Eye (tissue), 1 donor: ENCODE results near the gene IGF1R.
A peak's percentile ranks its signal among the peaks of the same experiment; 100 is the strongest.

ENCODE experiments used
- DNase-seq: peaks from one replicate; pipeline ENCODE4 v3.0.0-alpha.2; 2015

IGF1R gene

DNA sequence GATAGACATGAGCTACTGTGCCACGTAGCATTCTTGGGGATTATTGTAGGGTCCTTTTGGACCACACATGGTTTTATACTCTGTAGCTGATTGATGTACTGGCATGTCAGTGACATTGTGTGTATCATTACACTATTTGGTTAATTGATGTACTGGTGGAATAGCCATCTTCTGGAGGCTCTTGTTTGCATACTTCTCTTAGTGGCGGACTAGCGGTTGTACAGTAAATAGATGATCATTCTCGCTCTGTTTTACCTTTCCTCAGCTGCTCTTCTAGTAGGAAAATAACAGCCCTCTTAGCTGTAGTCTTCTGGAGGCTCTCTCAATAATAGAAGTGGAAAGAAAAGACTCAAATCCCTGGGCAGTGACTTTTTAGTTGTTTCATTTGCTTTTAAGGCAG, 24.8 kb downstream of the IGF1R start:
- no peak for DNase-seq

DNA sequence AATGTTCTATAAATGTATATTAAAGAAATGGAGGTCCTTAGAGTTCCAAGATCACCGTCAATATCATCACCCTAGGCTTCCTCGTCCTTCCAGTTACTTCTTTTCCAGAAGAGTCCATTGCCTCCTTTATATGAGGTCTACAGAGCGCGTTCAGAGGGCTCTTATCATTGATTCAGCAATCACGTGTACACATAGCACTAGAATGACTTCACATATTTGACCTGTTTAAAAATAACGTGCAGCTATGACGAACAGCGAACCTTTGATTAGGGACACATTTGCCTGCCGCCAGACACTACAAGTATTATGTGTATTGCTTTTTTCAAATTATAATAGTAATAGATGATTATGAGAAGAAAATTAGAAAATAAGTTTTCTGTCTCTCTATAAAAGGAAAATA, 26.0 kb downstream of the IGF1R start:
- no peak for DNase-seq

DNA sequence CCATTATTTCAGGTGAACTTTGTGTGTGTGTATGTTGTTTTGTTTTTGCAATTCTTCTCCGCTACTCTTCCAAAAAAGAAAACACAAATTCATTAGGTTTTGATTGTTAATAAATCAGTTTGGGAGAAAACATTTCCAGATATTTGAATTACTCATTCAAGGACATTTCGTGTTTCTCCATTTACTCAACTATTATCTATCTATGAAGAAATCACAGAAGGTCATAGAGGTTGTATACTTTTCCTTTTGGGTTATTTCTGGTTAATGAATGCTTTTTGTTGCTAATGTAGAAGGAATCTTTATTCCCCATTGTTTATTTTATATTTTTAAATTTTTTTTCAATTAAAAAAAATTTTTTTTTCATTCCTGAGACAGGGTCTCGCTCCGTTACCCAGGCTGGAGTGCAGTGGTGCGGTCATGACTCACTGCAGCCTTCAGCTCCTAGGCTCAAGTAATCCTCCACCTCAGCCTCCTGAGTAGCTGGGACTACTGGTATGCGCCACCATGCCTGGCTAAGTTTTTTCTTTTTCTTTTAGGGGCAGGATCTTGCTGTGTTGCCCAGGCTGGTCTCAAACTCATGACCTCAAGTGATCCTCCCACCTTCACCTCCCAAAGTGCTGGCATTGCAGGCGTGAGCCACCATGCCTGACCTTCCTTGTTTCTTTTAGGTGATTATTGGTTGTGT, 28.4 kb downstream of the IGF1R start:
- no peak for DNase-seq

GRCh38 chr15:98677345-98678059, 29.2 kb downstream of the IGF1R start:
- DNase-seq = no peak

GRCh38 chr15:98678484-98678883, 30.1 kb downstream of the IGF1R start:
- DNase-seq = no peak

DNA sequence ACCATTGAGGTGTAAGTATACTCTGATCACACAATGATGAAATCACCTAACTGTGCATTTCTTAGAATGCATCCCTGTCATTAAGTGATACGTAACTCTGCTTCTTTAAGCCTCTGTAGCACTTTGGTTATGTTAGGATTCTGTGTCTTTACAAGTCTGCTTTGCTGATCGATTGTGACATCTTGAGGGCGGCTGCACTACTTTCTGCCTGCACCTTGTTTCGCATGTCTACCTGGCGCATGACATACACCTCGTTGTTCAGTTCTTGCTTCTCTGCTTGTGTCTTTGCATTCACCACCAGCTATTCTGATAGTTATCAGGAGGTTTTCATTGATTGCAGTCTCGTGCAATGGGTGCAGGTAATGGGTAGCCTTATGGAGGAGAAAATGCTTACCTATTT, 32.7 kb downstream of the IGF1R start:
- DNase-seq = no peak

- no peak for DNase-seq
Measured at GRCh38 chr15:98682992-98683701, 34.8 kb downstream of the IGF1R start.

- no peak for DNase-seq
Measured at GRCh38 chr15:98683831-98684230, 35.5 kb downstream of the IGF1R start.

DNA sequence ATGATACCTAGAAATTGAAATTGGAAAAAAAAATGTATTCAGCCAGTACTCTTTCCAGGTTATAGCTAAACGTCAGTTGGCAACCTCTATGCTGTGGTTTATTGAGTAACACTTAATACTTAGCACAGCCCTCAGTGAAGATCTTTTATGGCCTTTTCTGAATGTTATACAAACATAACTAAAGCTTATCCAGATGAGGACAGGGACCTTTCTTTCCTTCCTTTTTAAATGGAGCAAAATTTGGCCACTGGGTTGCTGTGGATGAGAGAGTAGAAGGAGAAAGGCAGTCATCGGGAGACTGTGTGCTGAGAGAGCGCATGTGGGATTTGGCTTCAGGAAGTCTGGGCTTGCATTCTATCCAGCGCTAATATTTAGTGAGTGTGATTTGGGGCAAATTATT, 36.1 kb downstream of the IGF1R start:
- no peak for DNase-seq

DNA sequence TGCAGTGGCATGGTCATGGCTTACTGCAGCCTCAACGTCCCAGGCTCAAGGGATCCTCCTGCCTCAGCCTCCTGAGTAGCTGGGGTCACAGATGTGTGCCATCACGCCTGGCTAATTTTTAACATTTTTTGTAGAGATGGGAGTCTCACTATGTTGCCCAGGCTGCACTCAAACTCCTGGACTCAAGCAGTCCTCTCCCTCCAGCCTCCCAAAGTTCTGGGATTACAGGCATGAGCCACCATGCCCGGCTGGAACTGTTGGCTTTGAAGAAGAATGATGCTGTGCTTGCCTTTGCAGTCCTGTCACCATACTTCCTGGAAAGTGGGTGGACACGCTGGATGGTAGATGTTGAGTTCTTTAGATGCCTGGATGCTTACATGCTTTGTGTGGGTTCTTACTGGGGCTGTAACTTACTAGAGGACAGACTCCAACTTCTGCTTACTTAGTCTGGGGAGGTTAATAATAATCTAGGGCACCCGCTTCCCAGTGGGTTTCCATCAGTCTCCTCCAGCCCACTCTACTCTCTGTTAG, 36.7 kb downstream of the IGF1R start:
- DNase-seq = no peak

DNA sequence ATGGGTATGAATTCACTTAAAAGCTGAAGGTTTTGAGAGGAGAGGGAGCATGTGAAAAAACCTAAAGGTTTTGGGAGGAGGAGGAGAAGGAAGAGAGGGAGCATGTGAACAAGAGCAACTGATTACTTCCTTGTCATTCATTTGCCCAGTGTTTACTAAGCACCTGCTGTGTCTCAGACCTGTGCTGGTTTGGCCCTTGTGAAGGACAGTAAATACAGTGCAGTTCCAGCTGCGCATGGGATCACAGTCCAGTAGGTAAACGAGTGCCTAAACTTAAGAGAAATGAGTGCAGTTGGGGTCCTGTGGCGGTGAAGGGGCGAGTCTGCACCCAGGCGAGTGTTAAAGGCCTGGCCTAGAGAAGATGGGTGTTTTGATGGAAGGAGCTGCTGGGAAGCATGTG, 38.6 kb downstream of the IGF1R start:
- DNase-seq = no peak

GRCh38 chr15:98689431-98689861, 41.1 kb downstream of the IGF1R start:
- DNase-seq = no peak

DNA sequence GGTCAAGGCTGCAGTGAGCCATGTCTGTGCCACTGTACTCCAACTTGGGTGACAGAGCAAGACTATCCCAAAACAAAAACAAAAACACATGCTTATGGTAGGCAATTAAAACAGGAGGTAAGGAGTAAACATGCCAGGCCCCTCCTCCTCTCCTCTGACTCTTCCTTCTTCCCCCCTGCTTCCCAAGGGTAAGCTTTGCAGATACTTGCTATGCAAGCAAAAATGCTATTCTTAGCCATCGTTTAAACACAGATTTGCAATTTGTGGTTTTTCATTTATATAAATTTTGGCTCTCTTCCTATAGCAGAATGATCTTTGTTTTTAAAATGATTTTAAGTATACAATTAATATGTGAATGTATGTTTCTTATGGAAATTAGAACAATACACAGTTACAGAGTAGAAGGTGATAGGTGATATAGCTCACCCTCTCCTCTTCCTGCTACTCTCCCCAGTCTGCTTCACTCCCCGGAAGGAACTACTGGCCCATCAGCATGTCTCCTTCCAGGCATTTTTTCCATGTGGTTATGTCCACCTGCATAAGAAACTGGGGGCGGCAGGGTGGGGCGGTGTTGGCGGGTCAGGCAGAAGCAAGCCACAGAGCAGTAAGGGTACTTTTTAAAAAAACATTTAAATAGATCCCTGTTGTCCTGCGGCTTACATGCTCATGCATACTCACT, 42.1 kb downstream of the IGF1R start:
- DNase-seq = no peak

GRCh38 chr15:98692213-98692612, 43.9 kb downstream of the IGF1R start:
- no peak for DNase-seq

DNA sequence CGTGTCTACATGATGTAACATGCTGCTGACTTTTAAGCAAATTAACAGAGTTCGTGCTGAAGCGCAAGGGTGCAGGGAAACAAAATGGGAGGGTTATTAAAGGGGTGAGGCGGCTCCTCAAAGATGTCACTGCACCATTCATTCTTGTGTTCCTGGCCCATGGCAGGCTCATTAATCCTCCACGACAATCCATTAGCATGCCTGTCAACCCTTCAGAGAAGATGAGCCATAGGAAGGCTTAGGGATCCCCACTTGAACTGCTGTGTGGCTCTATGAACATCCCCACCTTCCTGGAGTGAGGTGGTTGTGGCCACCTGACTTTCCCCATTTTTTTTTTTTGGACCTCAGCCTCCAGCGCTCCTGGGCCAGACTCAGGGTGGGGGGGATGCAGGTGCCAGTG, 45.8 kb downstream of the IGF1R start:
- peak; percentile 57 for DNase-seq

DNA sequence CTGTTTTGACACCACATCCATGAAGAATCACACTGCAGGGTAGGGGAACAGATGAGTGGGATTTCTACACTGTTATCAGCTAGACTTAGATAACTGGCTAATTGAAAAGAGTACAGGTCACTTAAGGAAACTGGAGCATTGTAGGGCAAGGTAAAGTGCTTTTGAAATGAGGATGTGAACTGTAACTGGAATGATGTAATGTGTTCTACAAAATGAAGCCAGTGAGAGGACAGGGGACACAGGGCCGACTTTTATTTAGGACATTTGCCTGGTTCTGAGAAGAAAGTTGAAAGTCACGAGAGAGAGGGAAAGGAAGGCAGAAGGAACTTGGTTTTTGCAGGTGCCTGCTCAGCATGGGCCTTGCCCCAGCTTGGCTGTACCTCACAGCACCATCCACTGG, 50.5 kb downstream of the IGF1R start:
- no peak for DNase-seq

GRCh38 chr15:98699591-98700424, 51.5 kb downstream of the IGF1R start:
- no peak for DNase-seq

DNA sequence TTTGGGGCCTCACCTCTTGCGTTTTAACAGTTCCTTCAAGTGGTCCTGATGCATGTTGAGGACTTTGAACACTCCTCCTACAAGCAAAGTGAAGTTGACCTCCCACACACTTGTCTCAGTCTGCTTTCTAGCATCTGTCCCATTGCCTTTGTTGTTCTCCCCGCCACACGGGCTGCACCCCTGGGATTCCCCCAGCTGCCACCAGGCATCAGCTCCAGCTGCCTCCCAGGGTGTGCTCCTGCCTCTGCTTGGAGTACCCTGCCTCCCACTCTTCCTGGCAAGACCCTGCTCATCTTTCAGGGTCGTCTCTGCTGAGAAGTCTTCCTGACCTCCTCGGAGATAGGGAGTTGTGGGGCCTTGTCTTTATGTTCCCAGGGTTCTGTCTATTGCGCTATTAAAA, 52.2 kb downstream of the IGF1R start:
- DNase-seq = peak; percentile 53

DNA sequence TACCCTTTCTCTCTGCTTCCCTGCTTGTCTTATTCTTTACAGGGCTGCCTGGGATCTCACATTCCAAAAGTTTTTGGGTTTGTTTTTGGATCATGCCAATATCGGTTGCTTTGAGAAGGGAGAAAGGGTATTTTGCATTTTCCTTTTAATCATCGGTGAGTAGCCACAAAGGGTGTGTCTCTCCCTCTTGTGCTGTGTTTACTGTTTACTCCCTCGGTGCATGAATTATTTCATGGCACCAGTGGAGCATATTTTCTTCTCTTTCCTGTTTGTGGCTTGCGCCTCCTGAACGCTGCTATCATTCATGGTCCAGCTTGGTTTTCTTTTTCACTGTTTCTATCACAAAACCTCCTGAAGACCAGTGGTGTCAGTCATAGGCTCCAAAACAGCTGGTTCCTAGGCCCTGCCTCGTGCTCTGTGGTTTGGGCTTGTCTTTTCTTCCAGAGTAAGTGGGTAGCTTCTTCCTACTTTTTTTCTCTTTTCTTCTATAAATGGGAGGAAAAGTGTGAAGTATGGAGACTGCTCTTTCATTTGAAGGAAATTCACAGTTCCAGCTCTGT, 54.9 kb downstream of the IGF1R start:
- no peak for DNase-seq

DNA sequence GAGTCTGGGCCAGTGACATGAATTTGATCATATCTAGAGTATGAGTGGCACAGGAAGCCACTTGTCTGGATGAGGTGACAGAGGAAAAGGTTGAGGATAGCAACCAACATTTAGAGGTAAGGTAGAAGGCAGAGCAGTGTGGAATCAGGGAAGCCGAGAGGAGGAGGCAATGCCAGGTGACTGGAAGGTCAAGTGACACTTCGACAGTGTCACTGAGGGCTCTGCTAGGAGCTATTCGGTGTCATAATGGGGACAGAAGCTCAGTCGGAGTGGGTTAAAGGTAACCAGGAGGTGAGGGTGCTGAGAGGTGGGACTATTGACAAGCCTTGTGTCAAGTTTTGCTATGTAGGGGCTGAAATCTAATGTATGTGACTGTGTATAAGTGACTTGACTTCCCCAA, 56.7 kb downstream of the IGF1R start:
- DNase-seq = no peak

- DNase-seq = no peak
Measured at GRCh38 chr15:98706387-98706786, 58.0 kb downstream of the IGF1R start.

- DNase-seq = no peak
Measured at GRCh38 chr15:98706986-98707385, 58.6 kb downstream of the IGF1R start.
